ENCODE measurements around the gene MAP7D3.
"Not testable (repeated sequence)": the region's sequence is repeated elsewhere in the genome, so short reads cannot be mapped to it uniquely, and the experiment has no call there.

Gene MAP7D3

GRCh38 chrX:136251041-136251991 lies at the start of gene MAP7D3:
TSS of gene MAP7D3 (minus strand) at chrX:136251400. CDS start at chrX:136251358, 42 bp downstream.
- Histone ChIP-seq H3K27me3 (ENCODE audit: control insufficient read depth, insufficient read depth, low read length) (no peaks in the 10 kb centered on the region), H3K9me3 (ENCODE audit: control insufficient read depth, insufficient read depth, low read length) (no peaks in the 10 kb centered on the region), H3K36me3 (ENCODE audit: control insufficient read depth, insufficient read depth, low read length) (no peaks in the 10 kb centered on the region), H3K4me1 (ENCODE audit: control insufficient read depth, insufficient read depth, low read length) (peaks cover 2% of the 10 kb centered on the region), H3K4me3 (ENCODE audit: low read depth, low read length) (peak within 1 kb of the TSS; percentile 71), H3K9ac (ENCODE audit: low read depth, low read length) (peak within 1 kb of the TSS; percentile 70)

- H3K9ac ChIP-seq (ENCODE audit: low read depth, low read length); H3K36me3 ChIP-seq (ENCODE audit: control insufficient read depth, insufficient read depth, low read length); H3K27me3 ChIP-seq (ENCODE audit: control insufficient read depth, insufficient read depth, low read length); H3K4me1 ChIP-seq (ENCODE audit: control insufficient read depth, insufficient read depth, low read length); H3K9me3 ChIP-seq (ENCODE audit: control insufficient read depth, insufficient read depth, low read length); H3K4me3 ChIP-seq (ENCODE audit: low read depth, low read length): not testable (repeated sequence)
Observed at GRCh38 chrX:136300721-136301120, 49.5 kb upstream of the MAP7D3 start, which contains the start of gene ADGRG4. TSS of gene ADGRG4 (plus strand) at chrX:136300963. CDS start at chrX:136308778, 7,815 bp downstream.

GRCh38 chrX:136295380-136295779 lies 44.2 kb upstream of the MAP7D3 start:
- H3K4me3 ChIP-seq (ENCODE audit: low read depth, low read length), result no peak overlapping the region
- H3K9me3 ChIP-seq (ENCODE audit: control insufficient read depth, insufficient read depth, low read length), result no peaks in the 10 kb centered on the region
- H3K4me1 ChIP-seq (ENCODE audit: control insufficient read depth, insufficient read depth, low read length), result no peaks in the 10 kb centered on the region
- H3K36me3 ChIP-seq (ENCODE audit: control insufficient read depth, insufficient read depth, low read length), result no peaks in the 10 kb centered on the region
- H3K27me3 ChIP-seq (ENCODE audit: control insufficient read depth, insufficient read depth, low read length), result no peaks in the 10 kb centered on the region
- H3K9ac ChIP-seq (ENCODE audit: low read depth, low read length), result no peak overlapping the region

GRCh38 chrX:136292656-136293055 lies 41.5 kb upstream of the MAP7D3 start:
- H3K9me3 ChIP-seq (ENCODE audit: control insufficient read depth, insufficient read depth, low read length), result no peaks in the 10 kb centered on the region
- no peaks in the 10 kb centered on the region for H3K36me3 ChIP-seq (ENCODE audit: control insufficient read depth, insufficient read depth, low read length)
- no peak overlapping the region for H3K9ac ChIP-seq (ENCODE audit: low read depth, low read length)
- H3K4me1 ChIP-seq (ENCODE audit: control insufficient read depth, insufficient read depth, low read length), result no peaks in the 10 kb centered on the region
- no peaks in the 10 kb centered on the region for H3K27me3 ChIP-seq (ENCODE audit: control insufficient read depth, insufficient read depth, low read length)
- no peak overlapping the region for H3K4me3 ChIP-seq (ENCODE audit: low read depth, low read length)

- Histone ChIP-seq H3K27me3 (ENCODE audit: control insufficient read depth, insufficient read depth, low read length) (no peaks in the 10 kb centered on the region), H3K4me3 (ENCODE audit: low read depth, low read length) (no peak overlapping the region), H3K36me3 (ENCODE audit: control insufficient read depth, insufficient read depth, low read length) (no peaks in the 10 kb centered on the region), H3K9ac (ENCODE audit: low read depth, low read length) (no peak overlapping the region), H3K4me1 (ENCODE audit: control insufficient read depth, insufficient read depth, low read length) (no peaks in the 10 kb centered on the region), H3K9me3 (ENCODE audit: control insufficient read depth, insufficient read depth, low read length) (no peaks in the 10 kb centered on the region)
Observed at GRCh38 chrX:136291824-136292223, 40.6 kb upstream of the MAP7D3 start.

- H3K27me3 ChIP-seq (ENCODE audit: control insufficient read depth, insufficient read depth, low read length); H3K4me1 ChIP-seq (ENCODE audit: control insufficient read depth, insufficient read depth, low read length); H3K4me3 ChIP-seq (ENCODE audit: low read depth, low read length); H3K9me3 ChIP-seq (ENCODE audit: control insufficient read depth, insufficient read depth, low read length); H3K9ac ChIP-seq (ENCODE audit: low read depth, low read length); H3K36me3 ChIP-seq (ENCODE audit: control insufficient read depth, insufficient read depth, low read length): not testable (repeated sequence)
Observed at GRCh38 chrX:136286375-136286774, 35.2 kb upstream of the MAP7D3 start.

- no peak overlapping the region for H3K9ac ChIP-seq (ENCODE audit: low read depth, low read length)
- H3K36me3 ChIP-seq (ENCODE audit: control insufficient read depth, insufficient read depth, low read length), result no peaks in the 10 kb centered on the region
- no peaks in the 10 kb centered on the region for H3K4me1 ChIP-seq (ENCODE audit: control insufficient read depth, insufficient read depth, low read length)
- H3K9me3 ChIP-seq (ENCODE audit: control insufficient read depth, insufficient read depth, low read length), result no peaks in the 10 kb centered on the region
- no peaks in the 10 kb centered on the region for H3K27me3 ChIP-seq (ENCODE audit: control insufficient read depth, insufficient read depth, low read length)
- no peak overlapping the region for H3K4me3 ChIP-seq (ENCODE audit: low read depth, low read length)
Observed at GRCh38 chrX:136275553-136275952, 24.4 kb upstream of the MAP7D3 start.

GRCh38 chrX:136273986-136274385 lies 22.8 kb upstream of the MAP7D3 start:
- Histone ChIP-seq H3K9ac (ENCODE audit: low read depth, low read length) (no peak overlapping the region), H3K27me3 (ENCODE audit: control insufficient read depth, insufficient read depth, low read length) (no peaks in the 10 kb centered on the region), H3K9me3 (ENCODE audit: control insufficient read depth, insufficient read depth, low read length) (no peaks in the 10 kb centered on the region), H3K36me3 (ENCODE audit: control insufficient read depth, insufficient read depth, low read length) (no peaks in the 10 kb centered on the region), H3K4me1 (ENCODE audit: control insufficient read depth, insufficient read depth, low read length) (no peaks in the 10 kb centered on the region), H3K4me3 (ENCODE audit: low read depth, low read length) (no peak overlapping the region)

GRCh38 chrX:136272325-136272724 lies 21.1 kb upstream of the MAP7D3 start:
- H3K4me1 ChIP-seq (ENCODE audit: control insufficient read depth, insufficient read depth, low read length), result no peaks in the 10 kb centered on the region
- H3K9me3 ChIP-seq (ENCODE audit: control insufficient read depth, insufficient read depth, low read length), result no peaks in the 10 kb centered on the region
- no peaks in the 10 kb centered on the region for H3K27me3 ChIP-seq (ENCODE audit: control insufficient read depth, insufficient read depth, low read length)
- H3K9ac ChIP-seq (ENCODE audit: low read depth, low read length), result no peak overlapping the region
- no peaks in the 10 kb centered on the region for H3K36me3 ChIP-seq (ENCODE audit: control insufficient read depth, insufficient read depth, low read length)
- H3K4me3 ChIP-seq (ENCODE audit: low read depth, low read length), result no peak overlapping the region

GRCh38 chrX:136271300-136271699 lies 20.1 kb upstream of the MAP7D3 start:
- Histone ChIP-seq H3K27me3 (ENCODE audit: control insufficient read depth, insufficient read depth, low read length) (no peaks in the 10 kb centered on the region), H3K9me3 (ENCODE audit: control insufficient read depth, insufficient read depth, low read length) (no peaks in the 10 kb centered on the region), H3K9ac (ENCODE audit: low read depth, low read length) (no peak overlapping the region), H3K4me1 (ENCODE audit: control insufficient read depth, insufficient read depth, low read length) (no peaks in the 10 kb centered on the region), H3K4me3 (ENCODE audit: low read depth, low read length) (no peak overlapping the region), H3K36me3 (ENCODE audit: control insufficient read depth, insufficient read depth, low read length) (no peaks in the 10 kb centered on the region)

- Histone ChIP-seq H3K27me3 (ENCODE audit: control insufficient read depth, insufficient read depth, low read length) (no peaks in the 10 kb centered on the region), H3K36me3 (ENCODE audit: control insufficient read depth, insufficient read depth, low read length) (no peaks in the 10 kb centered on the region), H3K9me3 (ENCODE audit: control insufficient read depth, insufficient read depth, low read length) (no peaks in the 10 kb centered on the region)
Observed at GRCh38 chrX:136269921-136270320, 18.7 kb upstream of the MAP7D3 start.

More at GRCh38 chrX:136269921-136270320, 18.7 kb upstream of the MAP7D3 start:
- no peak overlapping the region for H3K9ac ChIP-seq (ENCODE audit: low read depth, low read length)
- no peaks in the 10 kb centered on the region for H3K4me1 ChIP-seq (ENCODE audit: control insufficient read depth, insufficient read depth, low read length)
- no peak overlapping the region for H3K4me3 ChIP-seq (ENCODE audit: low read depth, low read length)
